ENCODE measurements around the gene BRMS1.
"Not testable (repeated sequence)": the region's sequence is repeated elsewhere in the genome, so short reads cannot be mapped to it uniquely, and the experiment has no call there.

Gene BRMS1

DNA sequence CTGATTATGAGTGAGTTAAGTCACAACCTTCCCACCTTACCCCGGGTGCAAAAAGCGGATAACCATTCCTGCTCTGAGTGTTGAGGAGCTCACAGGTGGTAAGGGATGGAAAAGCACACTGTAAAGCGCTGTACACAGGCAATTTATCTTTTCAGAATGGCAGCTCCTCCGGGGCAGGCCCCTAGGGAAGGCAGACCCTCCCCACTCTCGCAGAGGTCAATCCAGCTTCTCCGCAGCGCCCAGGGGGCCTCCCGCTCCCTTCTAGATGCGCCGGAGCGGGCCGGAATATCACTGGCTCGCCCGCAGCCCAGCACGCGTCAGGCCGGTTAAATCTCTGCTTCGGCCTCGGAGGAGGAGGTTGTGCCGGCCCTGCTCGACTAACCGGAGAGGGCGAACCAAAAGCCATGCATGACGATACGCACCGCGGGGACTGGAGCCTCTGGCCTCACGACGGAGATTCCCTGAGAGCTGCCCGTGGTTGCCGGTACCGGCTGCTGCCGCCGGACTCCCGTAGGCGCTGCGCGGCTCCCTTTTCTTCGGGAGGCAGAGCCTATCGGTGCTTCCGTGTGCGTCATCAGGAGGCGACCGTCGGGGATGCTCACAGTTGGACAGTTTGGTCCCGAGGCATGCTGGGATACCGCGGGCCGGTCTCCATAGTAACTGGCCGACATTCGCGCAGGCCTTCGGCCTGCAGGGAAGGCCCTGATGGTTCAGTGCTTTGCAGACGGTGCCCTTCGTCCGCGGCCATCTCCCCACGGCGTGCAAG lies at the start of gene BRMS1:
Gene BRMS1, minus strand, starts transcription at position 555 of the 766 bp plus-strand sequence. CDS start 2,870 bp downstream, outside the sequence.
- DNase-seq (ENCODE audit: low read depth): peak; percentile 88

- DNase-seq (ENCODE audit: low read depth): no peak
These were observed 49.0 kb upstream of the BRMS1 start for GRCh38 chr11:66393954-66394353.

- DNase-seq (ENCODE audit: low read depth): no peak
These were observed 46.4 kb upstream of the BRMS1 start for GRCh38 chr11:66391322-66391721.

DNA sequence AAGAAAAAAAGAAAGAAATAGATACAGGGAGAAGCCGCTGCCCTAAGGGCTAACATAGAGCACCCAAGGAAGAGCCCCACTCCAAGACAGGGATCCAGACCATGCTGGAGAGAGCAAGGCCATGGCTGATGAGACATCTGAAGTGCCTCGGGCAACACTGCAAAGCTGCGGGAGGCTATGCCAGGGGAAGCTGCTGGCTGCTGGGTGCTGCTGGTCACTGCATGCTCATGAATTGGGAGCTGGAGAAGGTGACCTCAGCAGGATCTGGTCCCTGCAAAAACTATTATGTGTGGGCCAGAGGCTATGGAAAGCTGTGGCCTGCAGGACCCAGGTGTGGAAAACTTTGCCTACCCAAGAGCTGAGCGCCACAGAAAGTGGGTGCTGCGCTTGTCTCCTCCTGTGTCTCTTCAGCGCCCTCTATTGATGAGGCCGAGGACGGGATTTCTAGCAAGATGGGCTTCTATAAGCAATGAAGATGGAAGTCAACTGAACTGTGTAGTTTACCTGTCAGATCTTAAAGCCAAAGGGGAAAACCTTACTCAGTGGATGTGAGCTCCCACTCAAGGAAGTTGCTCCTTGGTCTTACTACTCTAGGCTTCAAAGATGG lies 44.0 kb upstream of the BRMS1 start:
- DNase-seq (ENCODE audit: low read depth): no peak

GRCh38 chr11:66386171-66387069 lies 41.5 kb upstream of the BRMS1 start:
- peak; percentile 71 for DNase-seq (ENCODE audit: low read depth)

DNA sequence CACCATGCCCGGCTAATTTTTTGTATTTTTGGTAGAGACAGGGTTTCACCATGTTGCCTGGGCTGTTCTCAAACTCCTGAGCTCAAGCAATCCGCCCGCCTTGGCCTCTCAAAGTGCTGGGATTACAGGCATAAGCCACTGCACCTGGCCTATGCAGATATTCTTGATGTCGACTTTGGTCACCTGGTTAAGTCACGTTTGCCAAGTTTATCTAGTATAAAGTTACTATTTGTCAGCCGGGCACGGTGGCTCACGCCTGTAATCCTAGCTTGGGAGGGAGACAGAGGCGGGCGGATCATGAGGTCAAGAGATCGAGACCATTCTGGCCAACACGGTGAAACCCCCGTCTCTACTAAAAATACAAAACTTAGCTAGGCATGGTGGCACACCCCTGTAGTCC lies 39.4 kb upstream of the BRMS1 start:
- not testable (repeated sequence) for DNase-seq (ENCODE audit: low read depth)

DNA sequence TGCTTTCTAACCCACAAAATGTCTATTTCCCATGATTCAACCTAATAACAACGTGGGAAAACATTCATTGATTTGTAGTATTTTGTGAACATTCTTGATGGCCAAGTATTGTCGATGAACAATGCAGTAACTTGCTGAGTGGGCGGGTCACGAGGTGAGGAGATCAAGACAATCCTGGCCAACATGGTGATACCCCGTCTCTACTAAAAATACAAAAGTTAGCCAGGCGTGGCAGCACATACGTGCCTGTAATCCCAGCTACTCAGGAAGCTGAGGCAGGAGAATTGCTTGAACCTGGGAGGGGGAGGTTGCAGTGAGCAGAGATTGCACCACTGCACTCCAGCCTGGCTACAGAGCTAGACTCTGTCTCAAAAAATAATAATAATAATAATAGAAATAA lies 35.4 kb upstream of the BRMS1 start:
- DNase-seq (ENCODE audit: low read depth): not testable (repeated sequence)

DNA sequence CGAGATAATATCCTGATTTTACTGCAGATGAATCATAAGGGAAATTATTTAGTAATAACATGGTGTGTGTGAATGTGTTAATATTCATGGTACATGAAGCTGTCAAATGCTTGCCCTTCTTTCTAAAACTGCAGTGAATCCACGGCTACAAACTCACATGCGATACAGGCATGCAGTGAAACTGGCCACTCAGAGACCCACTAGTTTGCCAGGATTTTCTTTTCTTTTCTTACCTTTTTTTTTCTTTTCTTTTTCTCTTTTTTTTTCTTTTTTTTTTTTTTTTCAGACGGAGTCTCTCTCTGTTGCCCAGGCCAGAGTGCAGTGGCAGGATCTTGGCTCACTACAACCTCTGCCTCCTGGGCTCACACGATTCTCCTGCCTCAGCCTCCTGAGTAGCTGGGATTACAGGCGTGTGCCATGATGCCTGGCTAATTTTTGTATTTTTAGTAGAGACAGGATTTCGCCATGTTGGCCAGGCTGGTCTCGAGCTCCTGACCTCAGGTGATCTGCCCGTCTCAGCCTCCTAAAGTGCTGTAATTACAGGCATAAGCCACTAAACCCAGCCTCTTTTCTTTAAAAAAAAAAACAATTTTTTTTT lies 28.9 kb upstream of the BRMS1 start:
- DNase-seq (ENCODE audit: low read depth): not testable (repeated sequence)

DNA sequence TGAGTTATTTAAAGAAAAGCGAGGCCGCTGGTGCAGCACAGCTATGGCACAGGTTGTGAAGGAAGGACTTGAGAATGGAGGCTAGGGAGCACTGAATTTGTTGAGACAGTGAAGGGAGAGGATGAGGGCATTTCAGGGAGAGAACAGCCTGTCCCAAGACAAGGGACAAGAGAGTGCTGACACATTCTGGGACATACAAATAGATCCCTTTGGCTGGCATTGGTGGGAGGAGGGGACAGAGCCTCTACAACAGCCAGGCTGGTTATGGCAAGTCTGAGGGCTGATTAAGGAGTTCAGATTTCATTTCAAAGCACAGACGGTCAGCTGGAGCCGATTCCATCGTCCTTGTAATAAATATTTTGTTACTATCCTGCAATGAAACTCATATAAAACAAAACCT lies 28.4 kb upstream of the BRMS1 start:
- no peak for DNase-seq (ENCODE audit: low read depth)

GRCh38 chr11:66371627-66372415 lies 26.9 kb upstream of the BRMS1 start, which contains the start of gene SLC29A2:
SLC29A2 (minus strand) TSS chr11:66371760; CDS start chr11:66371591, 169 bp downstream.
- DNase-seq (ENCODE audit: low read depth): no peak

DNA sequence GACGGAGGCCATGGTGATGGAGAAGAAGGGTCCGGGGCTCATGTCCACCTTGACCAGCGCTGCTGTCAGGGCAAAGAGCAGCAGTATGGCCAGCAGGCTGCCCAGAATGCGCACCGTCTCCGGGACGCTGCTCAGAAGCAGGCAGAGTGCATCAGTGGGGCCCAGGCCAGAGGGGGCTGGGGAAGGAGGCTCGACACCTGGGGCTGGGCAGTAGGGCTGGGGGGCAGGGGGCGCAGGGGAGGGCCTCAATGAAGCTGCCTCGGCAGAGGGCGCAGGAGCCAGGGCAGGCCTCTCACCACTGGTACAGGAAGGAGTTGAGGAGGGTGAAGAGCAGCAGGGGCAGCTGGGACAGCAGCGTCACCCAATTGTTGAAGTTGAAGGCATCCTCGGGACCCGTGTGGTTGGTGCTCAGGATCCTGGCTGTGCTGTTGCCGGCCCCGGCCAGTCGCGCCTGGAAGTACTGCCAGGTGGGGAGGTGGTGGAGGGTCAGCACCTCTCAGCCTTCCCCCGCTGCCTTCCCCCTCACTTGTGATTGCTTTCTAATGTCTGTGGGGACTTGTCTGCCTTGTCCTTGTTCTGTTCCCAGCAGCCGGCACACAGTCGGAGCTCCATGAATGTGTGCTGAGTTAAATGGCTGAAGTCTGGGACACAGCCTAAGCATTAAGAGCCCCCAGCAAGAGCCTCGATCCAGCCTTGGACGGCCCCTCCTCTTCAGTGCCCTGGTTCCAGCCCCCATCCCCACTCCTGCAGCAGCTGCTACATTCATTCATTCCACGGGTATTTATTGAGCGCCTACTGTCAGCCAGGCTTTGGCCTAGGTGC lies 24.4 kb upstream of the BRMS1 start:
- no peak for DNase-seq (ENCODE audit: low read depth)

GRCh38 chr11:66368484-66368883 lies 23.6 kb upstream of the BRMS1 start:
- DNase-seq (ENCODE audit: low read depth): no peak

DNA sequence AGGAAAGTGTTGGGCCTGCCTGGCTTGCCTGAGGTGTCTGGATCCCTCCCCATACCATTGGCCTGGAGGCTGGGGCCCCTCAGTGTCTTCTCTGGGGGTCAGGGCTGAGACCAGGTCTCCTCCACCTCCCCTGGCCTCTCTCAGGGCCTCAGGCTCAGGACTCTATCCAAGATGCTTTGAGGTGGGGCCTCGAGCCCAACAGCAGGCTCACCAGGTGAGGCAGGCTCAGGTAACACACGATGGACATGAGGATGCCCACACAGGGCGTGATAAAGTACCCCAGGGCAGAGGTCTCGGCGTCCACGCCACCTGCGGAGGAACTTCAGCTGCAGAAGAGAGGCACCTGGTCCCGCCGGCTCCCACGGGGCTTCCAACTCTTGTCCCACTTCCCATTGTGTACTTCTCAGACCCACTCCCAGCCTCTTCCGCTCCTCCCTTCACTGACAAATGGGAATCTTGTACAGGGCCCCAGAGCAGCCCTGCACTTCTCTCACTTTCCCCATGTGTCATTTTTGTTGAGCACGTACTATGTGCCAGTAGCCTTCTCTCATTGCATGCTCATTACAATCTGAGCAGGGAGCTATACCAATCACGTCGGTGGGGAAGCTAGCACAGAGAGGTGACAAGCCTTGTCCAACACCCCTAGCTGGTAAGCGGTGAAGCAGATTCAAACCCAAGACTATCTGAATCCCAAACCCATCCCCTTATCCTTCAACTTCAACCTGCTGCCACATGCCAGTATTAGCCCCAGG lies 22.8 kb upstream of the BRMS1 start:
- no peak for DNase-seq (ENCODE audit: low read depth)

- no peak for DNase-seq (ENCODE audit: low read depth)
These were observed 22.1 kb upstream of the BRMS1 start for GRCh38 chr11:66366844-66367477.

DNA sequence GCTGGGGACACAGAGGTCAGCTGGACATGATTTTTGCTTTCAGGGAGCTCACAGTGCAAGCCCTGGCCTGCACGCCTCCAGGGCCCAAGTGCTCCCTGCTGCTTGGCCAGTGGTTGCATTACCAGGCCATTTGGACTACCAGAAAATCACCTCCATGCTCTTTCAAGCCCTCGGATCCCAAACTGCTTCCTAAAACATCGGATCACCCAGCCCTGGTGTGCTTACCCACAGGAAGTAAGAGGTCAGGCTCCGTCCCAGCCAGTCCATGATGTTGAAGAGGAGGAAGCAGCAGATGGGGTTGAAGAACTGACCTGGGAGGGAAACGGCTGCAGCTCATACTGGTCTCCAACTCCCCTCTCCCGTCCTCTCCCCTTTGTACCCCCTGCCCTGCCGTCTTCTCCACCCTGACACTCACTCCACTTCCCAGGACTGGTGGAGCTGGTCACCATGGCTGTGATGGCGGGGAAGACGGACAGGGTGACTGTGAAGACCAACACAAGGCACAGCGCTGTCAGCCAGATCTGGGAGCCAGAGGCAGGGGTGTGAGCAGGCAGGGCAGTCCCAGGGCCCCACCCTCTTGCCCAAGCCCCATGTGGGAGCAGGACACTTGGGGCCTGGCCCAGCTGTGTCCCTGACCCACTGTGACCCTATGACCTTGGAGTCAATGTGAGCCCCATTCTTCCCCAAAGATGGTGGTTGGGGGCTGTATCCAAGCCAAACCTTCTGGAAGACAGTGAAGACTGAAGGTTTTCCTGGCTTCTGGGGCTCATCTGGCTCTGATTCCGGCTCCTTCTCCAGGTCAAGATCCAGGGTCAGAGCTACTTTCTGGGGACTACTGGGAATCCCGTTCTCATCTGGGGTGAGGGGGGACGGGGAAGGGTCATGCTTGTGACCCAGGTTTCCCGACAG lies 21.1 kb upstream of the BRMS1 start:
- no peak for DNase-seq (ENCODE audit: low read depth)

GRCh38 chr11:66365166-66365565 lies 20.3 kb upstream of the BRMS1 start:
- DNase-seq (ENCODE audit: low read depth): no peak

DNA sequence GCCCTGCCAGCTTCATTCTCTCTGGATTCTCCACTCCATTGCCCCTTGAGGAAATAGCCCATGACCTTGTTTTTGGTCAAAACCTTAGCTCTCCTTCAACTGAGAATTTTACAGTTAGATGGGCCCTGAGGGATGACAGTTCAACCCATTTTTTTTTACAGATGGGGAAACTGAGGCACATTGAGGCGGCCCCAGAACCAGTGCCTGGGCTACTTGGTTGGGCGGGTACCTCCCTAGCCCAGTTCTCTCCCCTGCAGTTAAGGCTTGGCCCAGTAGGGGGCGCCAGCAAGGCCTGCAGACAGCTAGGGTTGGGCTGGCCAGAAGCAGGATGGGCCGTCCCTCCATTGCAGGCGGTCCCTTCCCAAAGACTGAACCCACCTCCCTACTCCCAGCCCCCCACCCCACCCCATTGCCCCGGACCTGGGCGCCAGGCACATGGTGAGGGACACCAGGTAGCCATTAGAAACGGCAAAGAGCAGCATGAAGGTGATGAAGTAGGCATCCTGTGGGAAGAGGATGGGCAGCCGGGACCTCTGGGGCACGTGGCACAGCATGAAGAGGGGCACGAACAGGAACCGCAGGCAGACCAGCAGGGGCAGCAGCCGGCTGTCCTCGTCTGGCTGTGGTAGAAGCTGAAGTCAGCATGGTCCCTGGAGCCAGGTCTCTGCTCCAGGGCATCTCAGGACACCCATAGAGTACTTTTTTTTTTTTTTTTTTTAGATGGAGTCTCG lies 19.1 kb upstream of the BRMS1 start:
- DNase-seq (ENCODE audit: low read depth): no peak

Data from HS-27A (cell line).